A549 (cell line): Measurements from ENCODE around the gene LYPD8. TPM values are rescaled to one million over a fixed set of nuclear protein-coding genes. Genes with fewer than 3 reads are reported as not detected.

Source experiments
- ATAC-seq, 2 experiments: fragments of 200-7000 bp in 1 of 2; fragments of >200 bp in 1 of 2; cut with Nextera tagmentation in 1 of 2; cut with Tn5 transposase in 1 of 2; 3 replicates each; pipeline versions ENCODE4 v1.8.0 to v1.9.1; 2018 to 2020; ENCODE audit warnings: mild to moderate bottlenecking in 1 of 2, moderate library complexity in 1 of 2
- CTCF ChIA-PET: fragments of 300-600 bp; sonication (Branson Sonifier 250); formaldehyde crosslinking; extraction: SDS; loops from one replicate; lab custom pipeline; 2021; ENCODE audit warnings: antibody characterized with exemption, inconsistent platforms; lab: Yijun Ruan, JAX
- POLR2A ChIA-PET: fragments of 350-600 bp; formaldehyde crosslinking; extraction: SDS; loops from one replicate; lab custom pipeline; 2021; ENCODE audit warnings: antibody characterized with exemption, inconsistent platforms; lab: Yijun Ruan, JAX
- DNase-seq, 2 experiments: peaks; one replicate each; pipeline versions ENCODE4 v3.0.0 to v3.0.0-alpha.2; 2011 to 2016; ENCODE audit warnings: low read depth in 1 of 2, low spot score in 1 of 2
- FAIRE-seq: peaks from 2 replicates; lab custom pipeline; 2011; peaks lifted over from hg19 to GRCh38; lab: Jason Lieb, UNC
- H3K27ac ChIP-seq, 2 experiments: fragments of >200 bp; sonication (Bioruptor Twin); formaldehyde crosslinking; 3 replicates each; pipeline ENCODE4 v1.5.1; 2016 to 2017
- H3K4me1 ChIP-seq: fragments of >200 bp; sonication (Bioruptor Twin); formaldehyde crosslinking; 3 replicates; pipeline ENCODE4 v1.6.1; 2016
- H3K4me2 ChIP-seq: fragments of >200 bp; sonication (Bioruptor Twin); formaldehyde crosslinking; 3 replicates; pipeline ENCODE4 v1.6.1; 2016
- H3K4me3 ChIP-seq: fragments of >200 bp; sonication (Bioruptor Twin); formaldehyde crosslinking; 3 replicates; pipeline ENCODE4 v1.5.1; 2016
- H3K9me3 ChIP-seq: fragments of >200 bp; sonication (Bioruptor Twin); formaldehyde crosslinking; 3 replicates; pipeline ENCODE4 v1.6.1; 2016
- ATOH8 ChIP-seq: fragments of 250-450 bp; sonication (Bioruptor Pico); IDR thresholded peaks from 2 replicates; pipeline ENCODE4 v1.5.0; 2020; ENCODE audit warnings: low read depth, mild to moderate bottlenecking, moderate library complexity
- CBX8 ChIP-seq: fragments of 200-600 bp; sonication (generic); IDR thresholded peaks from 2 replicates; pipeline ENCODE4 v1.6.1; 2016
- CHD4 ChIP-seq: fragments of 200-600 bp; sonication (generic); IDR thresholded peaks from 2 replicates; pipeline ENCODE4 v1.6.1; 2016; ENCODE audit warnings: antibody characterized with exemption, mild to moderate bottlenecking, borderline replicate concordance
- CTCF ChIP-seq: fragments of >200 bp; sonication (Bioruptor Twin); formaldehyde crosslinking; IDR thresholded peaks from 3 replicates; pipeline ENCODE4 v1.5.1; 2016
- EHMT2 ChIP-seq: fragments of 200-600 bp; sonication (generic); IDR thresholded peaks from 2 replicates; pipeline ENCODE4 v1.6.1; 2016; ENCODE audit warnings: antibody characterized with exemption, low read depth, mild to moderate bottlenecking, moderate library complexity
- EP300 ChIP-seq, 2 experiments: fragments of >200 bp; sonication (Bioruptor Twin); formaldehyde crosslinking; IDR thresholded peaks; 2 replicates in 1 of 2; 3 replicates in 1 of 2; pipeline ENCODE4 v1.6.1; 2016 to 2017
- FOSB ChIP-seq: fragments of 250-450 bp; sonication (Bioruptor Pico); IDR thresholded peaks from 2 replicates; pipeline ENCODE4 v1.5.0; 2020; ENCODE audit warnings: mild to moderate bottlenecking, moderate library complexity
- FOSL2 ChIP-seq, 2 experiments: fragments of 450-650 bp in 1 of 2; fragments of >200 bp in 1 of 2; sonication (Bioruptor Twin) in 1 of 2; formaldehyde crosslinking; IDR thresholded peaks; 2 replicates each; pipeline versions ENCODE4 v1.5.0 to v1.6.1; 2016 to 2020; ENCODE audit warnings: mild to moderate bottlenecking in 1 of 2, moderate library complexity in 1 of 2
- HMGXB4 ChIP-seq: fragments of 250-450 bp; sonication (Bioruptor Pico); IDR thresholded peaks from 2 replicates; pipeline ENCODE4 v1.5.0; 2021; ENCODE audit warnings: mild to moderate bottlenecking, moderate library complexity, borderline replicate concordance
- JUNB ChIP-seq: fragments of >200 bp; sonication (Bioruptor Twin); formaldehyde crosslinking; IDR thresholded peaks from 2 replicates; pipeline ENCODE4 v1.6.1; 2016
- MAFK ChIP-seq: fragments of 450-650 bp; IDR thresholded peaks from 2 replicates; pipeline ENCODE4 v1.6.1; 2014; ENCODE audit not compliant: partially characterized antibody
- MYC ChIP-seq: IDR thresholded peaks from 2 replicates; pipeline ENCODE4 v1.6.1; 2012; ENCODE audit warnings: mild to moderate bottlenecking, inconsistent platforms, low read length, improper control_type of control experiment, borderline replicate concordance
- PBX3 ChIP-seq: IDR thresholded peaks from 2 replicates; pipeline ENCODE4 v1.6.1; 2012
- PHF8 ChIP-seq: fragments of 200-600 bp; sonication (generic); IDR thresholded peaks from 2 replicates; pipeline ENCODE4 v1.6.1; 2016; ENCODE audit warnings: low read depth, mild to moderate bottlenecking, antibody characterized with exemption, moderate library complexity, borderline replicate concordance
- RAD21 ChIP-seq, 2 experiments: fragments of >200 bp in 1 of 2; sonication (Bioruptor Twin) in 1 of 2; formaldehyde crosslinking in 1 of 2; IDR thresholded peaks in 1 of 2; conservative IDR thresholded peaks in 1 of 2; 2 replicates in 1 of 2; 3 replicates in 1 of 2; pipeline ENCODE4 v1.6.1; 2012 to 2018; ENCODE audit warnings: inconsistent platforms in 1 of 2
- REST ChIP-seq: fragments of 200-600 bp; sonication (generic); IDR thresholded peaks from 2 replicates; pipeline ENCODE4 v1.6.1; 2016; ENCODE audit warnings: antibody characterized with exemption, mild to moderate bottlenecking, moderate library complexity
- TP53 ChIP-seq: fragments of 250-450 bp; sonication (Bioruptor Pico); IDR thresholded peaks from 2 replicates; pipeline ENCODE4 v1.5.0; 2021; ENCODE audit warnings: mild to moderate bottlenecking, moderate library complexity
- ZFP36 ChIP-seq: fragments of 450-650 bp; IDR thresholded peaks from 2 replicates; pipeline ENCODE4 v1.6.1; 2014; ENCODE audit warnings: borderline replicate concordance; ENCODE audit not compliant: partially characterized antibody
- ZNF302 ChIP-seq: fragments of 250-450 bp; sonication (Bioruptor Pico); IDR thresholded peaks from 2 replicates; pipeline ENCODE4 v1.9.0; 2021; ENCODE audit warnings: inconsistent platforms, mild to moderate bottlenecking, moderate library complexity
- WGBS: methylation state at CpG from one replicate; pipeline ENCODE4 v1.1.6; 2017; ENCODE audit errors: missing lambda C conversion rate; 5-methylcytosine and 5-hydroxymethylcytosine counted together
- polyA plus RNA-seq, 4 experiments: library from polyadenylated mRNA; depleted of rRNA in 3 of 4; stranded (reverse); fragments of >200 nt; fragmentation: RNase III in 1 of 4; extraction: RNeasy Plus Mini Kit Qiagen cat#74134 plus additional on column Dnase treatment in 1 of 4; gene quantifications; 2 replicates in 3 of 4; 3 replicates in 1 of 4; pipeline ENCODE4 v1.2.3, GENCODE V29; 2011 to 2017

Gene LYPD8
- polyA plus RNA-seq, 2 of the 4 experiments (the other 2 are of a cell fraction): 0.12 to 0.53 TPM

GRCh38 chr1:248697907-248698306 lies 57.7 kb downstream of the LYPD8 start (continued):
- TF ChIP-seq REST: no peak

GRCh38 chr1:248696774-248697173 lies 58.8 kb downstream of the LYPD8 start:
- Histone ChIP-seq H3K4me2 (no peak overlapping the region), H3K9me3 (no peaks in the 10 kb centered on the region; the same call in 2 of the 3 replicates), H3K27ac (no peak overlapping the region), H3K4me1 (no peaks in the 10 kb centered on the region), H3K4me3 (no peak overlapping the region)
- no peak for FAIRE-seq
- no peak for DNase-seq
- no peak for TF ChIP-seq PHF8
- no peak for TF ChIP-seq TP53 (CRISPR knock-in tag)
- TF ChIP-seq MAFK: no peak
- no peak for TF ChIP-seq ZFP36
- TF ChIP-seq ATOH8 (CRISPR knock-in tag): no peak
- TF ChIP-seq EHMT2: no peak
- TF ChIP-seq JUNB: no peak
- no peak for TF ChIP-seq CBX8
- no peak for TF ChIP-seq FOSB (CRISPR knock-in tag)
- TF ChIP-seq ZNF302: no peak
- no peak for TF ChIP-seq FOSL2 (IDR thresholded peaks at IDR 0.05)
- TF ChIP-seq FOSL2 (CRISPR knock-in tag; IDR thresholded peaks at IDR 0.05): no peak
- no peak for TF ChIP-seq MYC
- no peak for TF ChIP-seq HMGXB4 (CRISPR knock-in tag)
- TF ChIP-seq CHD4: no peak
- TF ChIP-seq EP300 (IDR thresholded peaks at IDR 0.05): no peak
- CTCF ChIA-PET: interaction anchor here (0.9 to 1.6 kb wide), 3 partner anchors 98 to 110 kb away, joined by 3 to 5 read pairs (median 3); no protein-coding TSS in a partner anchor
- POLR2A ChIA-PET: no interaction called here
- no peak for ATAC-seq
- WGBS: 23% methylated on average over 3 of the region's 3 CpGs

- no peak for TF ChIP-seq PBX3
- peak; percentile 35 to 49; a peak in 4 of 5 replicates for TF ChIP-seq RAD21 (conservative IDR thresholded peaks at IDR 0.05 in 1 of 2, IDR thresholded peaks at IDR 0.05 in 1 of 2)
- peak; percentile 10; the same call in 1 of the 3 replicates for TF ChIP-seq CTCF
- ChIA-PET POLR2A (no interaction called here), CTCF (interaction anchor here (0.9 to 1.0 kb wide), 2 partner anchors 99 to 108 kb away, joined by 3 read pairs; no protein-coding TSS in a partner anchor)
- Histone ChIP-seq H3K27ac (no peak overlapping the region), H3K9me3 (no peaks in the 10 kb centered on the region; the same call in 2 of the 3 replicates), H3K4me3 (no peak overlapping the region), H3K4me1 (no peaks in the 10 kb centered on the region), H3K4me2 (no peak overlapping the region)
- ATAC-seq (peak; percentile 82 to 86), FAIRE-seq (no peak), DNase-seq (peak; percentile 14 to 55)
- 8% methylated on average over 3 of the region's 3 CpGs for WGBS
These were observed 59.3 kb downstream of the LYPD8 start for GRCh38 chr1:248696261-248696660.
